H1 (cell line): Measurements from ENCODE around the gene FBXL15. TPM values are rescaled to one million over a fixed set of nuclear protein-coding genes. Genes with fewer than 3 reads are reported as not detected.

Source experiments
- CTCF ChIA-PET: fragments of 300-600 bp; sonication (Branson Sonifier 250); formaldehyde crosslinking; loops from one replicate; lab custom pipeline; 2021; ENCODE audit not compliant: partially characterized antibody; lab: Charles Lee
- POLR2A ChIA-PET: fragments of 300-600 bp; sonication (Branson Sonifier 250); formaldehyde crosslinking; loops from one replicate; lab custom pipeline; 2021; ENCODE audit warnings: inconsistent platforms; ENCODE audit not compliant: partially characterized antibody; lab: Charles Lee
- DNase-seq, 2 experiments: peaks; one replicate each; pipeline versions ENCODE4 v3.0.0 to v3.0.0-alpha.2; 2010 to 2022; ENCODE audit warnings: low spot score in 2 of 2, low read depth in 1 of 2, mixed read lengths in 1 of 2
- FAIRE-seq: peaks from 2 replicates; lab custom pipeline; 2011; peaks lifted over from hg19 to GRCh38; lab: Jason Lieb, UNC
- H2AFZ ChIP-seq: 2 replicates; pipeline ENCODE4 v1.8.1; 2012; ENCODE audit warnings: low read length, inconsistent platforms
- H2AK5ac ChIP-seq: 2 replicates; pipeline ENCODE4 v1.6.1; 2013; ENCODE audit warnings: low read depth, low read length
- H2BK120ac ChIP-seq: replicated peaks from 2 replicates; pipeline ENCODE3; 2013; ENCODE audit warnings: low read depth, low read length, inconsistent platforms
- H2BK12ac ChIP-seq: 2 replicates; pipeline ENCODE4 v1.6.1; 2013; ENCODE audit warnings: low read depth, low read length
- H2BK15ac ChIP-seq: 2 replicates; pipeline ENCODE4 v1.6.1; 2013; ENCODE audit warnings: low read length
- H2BK20ac ChIP-seq: 2 replicates; pipeline ENCODE4 v1.6.1; 2013; ENCODE audit warnings: low read length
- H2BK5ac ChIP-seq: 2 replicates; pipeline ENCODE4 v1.6.1; 2013; ENCODE audit warnings: low read depth, low read length
- H3K14ac ChIP-seq: 2 replicates; pipeline ENCODE4 v1.6.1; 2013; ENCODE audit warnings: inconsistent platforms; ENCODE audit not compliant: insufficient read length
- H3K18ac ChIP-seq: 2 replicates; pipeline ENCODE4 v1.6.1; 2013; ENCODE audit warnings: low read length; ENCODE audit errors: extremely low read depth
- H3K23ac ChIP-seq: 2 replicates; pipeline ENCODE4 v1.6.1; 2013; ENCODE audit warnings: inconsistent platforms; ENCODE audit not compliant: insufficient read length
- H3K23me2 ChIP-seq: 2 replicates; pipeline ENCODE4 v1.6.1; 2013; ENCODE audit warnings: low read depth, low read length
- H3K27ac ChIP-seq: 2 replicates; pipeline ENCODE4 v1.6.1; 2011; ENCODE audit warnings: low read depth, low read length, inconsistent platforms
- H3K27me3 ChIP-seq, 4 experiments: replicated peaks in 1 of 4; 1 replicate in 1 of 4; 2 replicates in 3 of 4; pipeline versions ENCODE4 v1.6.1 to v1.8.1; 2011 to 2013; ENCODE audit warnings: low read length in 3 of 4, mild to moderate bottlenecking in 3 of 4, inconsistent platforms in 2 of 4, mixed read lengths in 2 of 4, moderate library complexity in 1 of 4; ENCODE audit not compliant: control insufficient read depth in 3 of 4, insufficient read depth in 3 of 4; ENCODE audit errors: extremely low read depth in 1 of 4
- H3K36me3 ChIP-seq, 4 experiments: 2 replicates each; pipeline versions ENCODE4 v1.6.1 to v1.8.1; 2011 to 2013; ENCODE audit warnings: mild to moderate bottlenecking in 4 of 4, low read length in 3 of 4, moderate library complexity in 2 of 4, control low read depth in 1 of 4, inconsistent platforms in 1 of 4; ENCODE audit not compliant: insufficient read depth in 4 of 4, control insufficient read depth in 2 of 4
- H3K4ac ChIP-seq: replicated peaks from 2 replicates; pipeline ENCODE3; 2013; ENCODE audit warnings: low read length, low read depth, mixed read lengths, inconsistent platforms; ENCODE audit not compliant: insufficient read length
- H3K4me1 ChIP-seq, 4 experiments: replicated peaks in 1 of 4; 1 replicate in 1 of 4; 2 replicates in 3 of 4; pipeline versions ENCODE4 v1.6.1 to v1.8.1; 2011 to 2013; ENCODE audit warnings: low read length in 3 of 4, inconsistent platforms in 2 of 4, mixed read lengths in 1 of 4; ENCODE audit not compliant: insufficient read depth in 4 of 4, control insufficient read depth in 3 of 4
- H3K4me2 ChIP-seq, 2 experiments: 2 replicates each; pipeline versions ENCODE4 v1.6.1 to v1.8.1; 2011 to 2013; ENCODE audit warnings: low read depth in 2 of 2, low read length in 2 of 2, control low read depth in 1 of 2, inconsistent platforms in 1 of 2, mild to moderate bottlenecking in 1 of 2; ENCODE audit not compliant: insufficient read depth in 1 of 2
- H3K4me3 ChIP-seq, 4 experiments: fragments of 200-600, 300-600 bp in 1 of 4; sonication (generic), shearing (Covaris generic), sonication (Bioruptor Twin) in 1 of 4; 2 replicates each; pipeline versions ENCODE4 v1.5.1 to v1.8.1; 2011 to 2016; ENCODE audit warnings: low read length in 4 of 4, low read depth in 3 of 4, control low read depth in 2 of 4, inconsistent platforms in 2 of 4, mild to moderate bottlenecking in 2 of 4, mixed read lengths in 1 of 4, moderate library complexity in 1 of 4; ENCODE audit not compliant: insufficient read depth in 2 of 4; ENCODE audit errors: extremely low read depth in 1 of 4
- H3K56ac ChIP-seq: replicated peaks from 2 replicates; pipeline ENCODE3; 2013; ENCODE audit warnings: low read depth, mild to moderate bottlenecking, mixed read lengths, low read length, inconsistent platforms; ENCODE audit not compliant: insufficient read length
- H3K79me1 ChIP-seq: 2 replicates; pipeline ENCODE4 v1.6.1; 2013; ENCODE audit warnings: low read depth, low read length, control low read depth
- H3K79me2 ChIP-seq, 2 experiments: 2 replicates each; pipeline versions ENCODE4 v1.6.1 to v1.8.1; 2012 to 2013; ENCODE audit warnings: low read length in 2 of 2, mild to moderate bottlenecking in 2 of 2, inconsistent platforms in 1 of 2; ENCODE audit not compliant: insufficient read depth in 2 of 2, control insufficient read depth in 1 of 2
- H3K9ac ChIP-seq, 4 experiments: replicated peaks in 1 of 4; 1 replicate in 1 of 4; 2 replicates in 3 of 4; pipeline versions ENCODE4 v1.6.1 to v1.8.1; 2011 to 2013; ENCODE audit warnings: low read depth in 3 of 4, low read length in 3 of 4, control low read depth in 2 of 4, mild to moderate bottlenecking in 2 of 4, moderate library complexity in 2 of 4, inconsistent platforms in 1 of 4; ENCODE audit errors: extremely low read depth in 1 of 4
- H3K9me3 ChIP-seq, 2 experiments: 2 replicates each; pipeline versions ENCODE4 v1.6.1 to v1.8.1; 2012 to 2013; ENCODE audit warnings: mild to moderate bottlenecking in 2 of 2, moderate library complexity in 2 of 2, control low read depth in 1 of 2, inconsistent platforms in 1 of 2, low read depth in 1 of 2, low read length in 1 of 2, mixed read lengths in 1 of 2; ENCODE audit not compliant: insufficient read depth in 2 of 2
- H4K20me1 ChIP-seq, 2 experiments: replicated peaks in 1 of 2; 2 replicates each; pipeline versions ENCODE3 to v1.8.1; 2011 to 2013; ENCODE audit warnings: inconsistent platforms in 2 of 2, low read length in 2 of 2, mild to moderate bottlenecking in 1 of 2; ENCODE audit not compliant: insufficient read depth in 2 of 2, control insufficient read depth in 1 of 2
- H4K5ac ChIP-seq: 2 replicates; pipeline ENCODE4 v1.6.1; 2013; ENCODE audit warnings: low read length, low read depth, mixed read lengths, inconsistent platforms; ENCODE audit not compliant: insufficient read length
- H4K8ac ChIP-seq: 2 replicates; pipeline ENCODE4 v1.8.0; 2013; ENCODE audit warnings: mild to moderate bottlenecking, moderate library complexity, low read length, inconsistent platforms; ENCODE audit not compliant: insufficient read depth; ENCODE audit errors: extremely low read depth
- H4K91ac ChIP-seq: replicated peaks from 2 replicates; pipeline ENCODE3; 2013; ENCODE audit warnings: low read length, mixed read lengths, inconsistent platforms; ENCODE audit not compliant: insufficient read length
- ASH2L ChIP-seq: fragments of 200-600, 300-600 bp; sonication (generic); IDR thresholded peaks from one replicate; pipeline ENCODE4 v1.7.1; 2017; ENCODE audit warnings: low read length
- ATF3 ChIP-seq: IDR thresholded peaks from 2 replicates; pipeline ENCODE4 v1.6.1; 2011; ENCODE audit warnings: low read depth, mild to moderate bottlenecking, low read length; ENCODE audit not compliant: insufficient read depth
- BACH1 ChIP-seq: IDR thresholded peaks from 2 replicates; pipeline ENCODE4 v1.6.1; 2012; ENCODE audit warnings: low read length, improper control_type of control experiment
- CHD2 ChIP-seq: IDR thresholded peaks from 2 replicates; pipeline ENCODE4 v1.6.1; 2012; ENCODE audit warnings: low read length, improper control_type of control experiment
- CTBP2 ChIP-seq: IDR thresholded peaks from 2 replicates; pipeline ENCODE4 v1.7.0; 2011; ENCODE audit warnings: borderline replicate concordance, mild to moderate bottlenecking, moderate library complexity, mixed read lengths, low read length; ENCODE audit not compliant: insufficient read depth, insufficient read length
- KDM1A ChIP-seq: fragments of 200-600, 300-600 bp; sonication (generic); IDR thresholded peaks from 2 replicates; pipeline ENCODE4 v1.7.1; 2016; ENCODE audit warnings: mild to moderate bottlenecking, low read length, borderline replicate concordance
- KDM5A ChIP-seq: fragments of 200-600 bp; IDR thresholded peaks from 2 replicates; pipeline ENCODE4 v1.7.1; 2012; ENCODE audit warnings: mild to moderate bottlenecking, low read length, inconsistent platforms, mixed read lengths
- MAFK ChIP-seq: IDR thresholded peaks from 2 replicates; pipeline ENCODE4 v1.6.1; 2012; ENCODE audit warnings: low read depth, mild to moderate bottlenecking, improper control_type of control experiment, low read length
- RBBP5 ChIP-seq: IDR thresholded peaks from 2 replicates; pipeline ENCODE4 v1.7.1; 2012; ENCODE audit warnings: low read depth, mild to moderate bottlenecking, inconsistent platforms, low read length, moderate library complexity, borderline replicate concordance
- SIN3A ChIP-seq, 2 experiments: IDR thresholded peaks in 1 of 2; conservative IDR thresholded peaks in 1 of 2; 2 replicates each; pipeline ENCODE4 v1.6.1; 2011 to 2012; ENCODE audit warnings: low read length in 2 of 2, improper control_type of control experiment in 1 of 2, low read depth in 1 of 2, mild to moderate bottlenecking in 1 of 2
- SIRT6 ChIP-seq: IDR thresholded peaks from one replicate; pipeline ENCODE4 v1.7.1; 2012; ENCODE audit warnings: low read length, inconsistent platforms
- SP2 ChIP-seq: IDR thresholded peaks from 2 replicates; pipeline ENCODE4 v1.6.1; 2012; ENCODE audit warnings: mild to moderate bottlenecking, low read length, inconsistent platforms
- TAF1 ChIP-seq: IDR thresholded peaks from 2 replicates; pipeline ENCODE4 v1.6.1; 2011; ENCODE audit warnings: mild to moderate bottlenecking, low read depth, low read length
- WGBS, 2 experiments: shearing (Covaris generic) in 1 of 2; methylation state at CpG; one replicate each; pipeline versions ENCODE4 v1.1.6 to v1.1.7; 2013 to 2015; ENCODE audit warnings: low lambda C conversion rate in 2 of 2, mixed read lengths in 2 of 2, inconsistent platforms in 1 of 2, low coverage in 1 of 2, missing lambda C conversion rate in 1 of 2; ENCODE audit not compliant: insufficient replicate concordance in 2 of 2, insufficient coverage in 1 of 2, insufficient read length in 1 of 2; ENCODE audit errors: extremely low coverage in 1 of 2, missing lambda C conversion rate in 1 of 2; 5-methylcytosine and 5-hydroxymethylcytosine counted together
- polyA plus RNA-seq, 7 experiments: library from polyadenylated mRNA; depleted of rRNA in 3 of 7; stranded (reverse) in 5 of 7; unstranded in 2 of 7; fragments of >200 nt in 5 of 7; fragments of 200-250 nt in 2 of 7; gene quantifications; 1 replicate in 5 of 7; 2 replicates in 1 of 7; 4 replicates in 1 of 7; pipeline versions ENCODE4 v1.2.1 to v1.2.3, GENCODE V29; 2011 to 2013; ENCODE audit warnings: missing spikeins in 2 of 7, mixed read lengths in 2 of 7
- total RNA-seq: library from RNA; stranded (reverse); fragmentation: NEBNext Ultra II Directional; extraction: Animal tissue kit (Norgen Biotek cat#: 25700); gene quantifications from 2 replicates; pipeline ENCODE4 v1.2.1, GENCODE V29; 2021

The FBXL15 gene
- total and polyA plus RNA-seq, 2 of the 8 experiments (the other 6 are each of a cell fraction or from before 2014, with no cell fraction given), result 11.3 to 22.6 TPM

- Histone ChIP-seq H3K23me2 (peaks cover 24% of the 10 kb centered on the region), H3K4me1 (peaks cover 7 to 19% (median 8%) of the 10 kb centered on the region in 4 experiments), H3K4me3 (no peak overlapping the region), H3K14ac (no peak overlapping the region), H2BK5ac (no peak overlapping the region), H2BK120ac (no peak overlapping the region), H2AFZ (no peak overlapping the region), H4K8ac (no peak overlapping the region), H3K27ac (no peak overlapping the region), H3K9me3 (no peaks in the 10 kb centered on the region), H3K4me2 (no peak overlapping the region), H3K56ac (no peak overlapping the region), H3K4ac (no peak overlapping the region), H4K91ac (no peak overlapping the region), H2BK12ac (no peak overlapping the region), H2BK15ac (no peak overlapping the region), H4K5ac (no peak overlapping the region), H3K9ac (0 out of 7 replicates have a peak overlapping the region, but pooled peaks of 1 of the 4 experiments have one; percentile 11), H3K79me2 (no peaks in the 10 kb centered on the region), H3K36me3 (no peaks in the 10 kb centered on the region), H2BK20ac (no peak overlapping the region), H3K23ac (no peak overlapping the region), H2AK5ac (no peak overlapping the region), H4K20me1 (no peaks in the 10 kb centered on the region), H3K18ac (no peak overlapping the region), H3K27me3 (peaks cover 0 to 12% (median 12%) of the 10 kb centered on the region in 4 experiments; a peak in 6 of 7 replicates), H3K79me1 (no peaks in the 10 kb centered on the region)
- DNase-seq (no peak), FAIRE-seq (no peak)
- ChIA-PET CTCF (interaction anchor here (10.1 kb wide), 1 partner anchor 17 kb away, joined by 205 read pairs; the partner anchor contains the start of gene NFKB2), POLR2A (no interaction called here)
- 74% methylated on average over 9 of the region's 9 CpGs; no CpG with 5 or more reads in 1 of the 2 experiments for WGBS, 2 experiments
- no peak for TF ChIP-seq CTBP2
- TF ChIP-seq ATF3, result no peak
- no peak for TF ChIP-seq ASH2L
- TF ChIP-seq KDM5A, result no peak
- TF ChIP-seq SP2, result no peak
- TF ChIP-seq SIRT6, result no peak
- TF ChIP-seq SIN3A (conservative IDR thresholded peaks at IDR 0.05 in 1 of 2, IDR thresholded peaks at IDR 0.05 in 1 of 2; ENCODE audit: low read depth in 1 of 2, low read length in 2 of 2), result no peak
- no peak for TF ChIP-seq CHD2
- TF ChIP-seq RBBP5, result no peak
- no peak for TF ChIP-seq TAF1
- TF ChIP-seq BACH1, result no peak
- no peak for TF ChIP-seq KDM1A
- no peak for TF ChIP-seq MAFK
Observed at GRCh38 chr10:102416283-102416682, 4.4 kb upstream of the FBXL15 start.
